ENCODE measurements around the gene VHLL. TPM values are rescaled to one million over a fixed set of nuclear protein-coding genes. Genes with fewer than 3 reads are reported as not detected.

The VHLL gene
- total RNA-seq, 1 donor from 2014 or later: not detected

DNA sequence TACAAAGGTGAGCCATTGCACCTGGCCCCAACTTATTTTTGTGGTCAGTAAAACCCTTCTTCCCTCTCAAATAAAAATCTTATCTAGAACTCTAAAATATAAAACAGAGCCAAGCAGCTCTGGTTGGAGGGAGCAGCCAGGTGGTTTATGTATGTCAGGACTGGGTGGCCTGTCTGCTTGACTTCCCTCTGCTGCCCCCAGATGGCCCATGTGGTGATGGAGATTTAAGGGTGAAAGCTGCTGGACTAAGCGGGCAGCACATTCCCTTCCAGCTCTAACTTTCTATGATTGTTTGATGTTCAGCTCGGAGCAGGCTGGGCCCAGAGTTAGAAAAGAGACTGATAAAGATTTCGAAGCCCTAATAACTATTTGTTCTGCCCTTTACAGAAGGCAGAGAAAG is 39.3 kb downstream of the VHLL start:
- H3K27ac ChIP-seq: no peak overlapping the region
- peaks cover 3 to 89% of the 10 kb centered on the region in 2 donors for H3K36me3 ChIP-seq
- no peaks in the 10 kb centered on the region for H3K9me3 ChIP-seq
- no peak overlapping the region for H3K4me3 ChIP-seq
- DNase-seq (ENCODE audit: extremely low spot score in 2 of 2): no peak
- intact Hi-C loops (cut with DNase I): no loop called here
- no peaks in the 10 kb centered on the region for H3K4me1 ChIP-seq
- no peaks in the 10 kb centered on the region for H3K27me3 ChIP-seq
- TF ChIP-seq POLR2A (IDR thresholded peaks at IDR 0.05) (no peak), POLR2AphosphoS5 (IDR thresholded peaks at IDR 0.05; ENCODE audit: insufficient read depth in 1 of 2, low read depth in 1 of 2) (no peak)
- TF ChIP-seq, protein P1, sequence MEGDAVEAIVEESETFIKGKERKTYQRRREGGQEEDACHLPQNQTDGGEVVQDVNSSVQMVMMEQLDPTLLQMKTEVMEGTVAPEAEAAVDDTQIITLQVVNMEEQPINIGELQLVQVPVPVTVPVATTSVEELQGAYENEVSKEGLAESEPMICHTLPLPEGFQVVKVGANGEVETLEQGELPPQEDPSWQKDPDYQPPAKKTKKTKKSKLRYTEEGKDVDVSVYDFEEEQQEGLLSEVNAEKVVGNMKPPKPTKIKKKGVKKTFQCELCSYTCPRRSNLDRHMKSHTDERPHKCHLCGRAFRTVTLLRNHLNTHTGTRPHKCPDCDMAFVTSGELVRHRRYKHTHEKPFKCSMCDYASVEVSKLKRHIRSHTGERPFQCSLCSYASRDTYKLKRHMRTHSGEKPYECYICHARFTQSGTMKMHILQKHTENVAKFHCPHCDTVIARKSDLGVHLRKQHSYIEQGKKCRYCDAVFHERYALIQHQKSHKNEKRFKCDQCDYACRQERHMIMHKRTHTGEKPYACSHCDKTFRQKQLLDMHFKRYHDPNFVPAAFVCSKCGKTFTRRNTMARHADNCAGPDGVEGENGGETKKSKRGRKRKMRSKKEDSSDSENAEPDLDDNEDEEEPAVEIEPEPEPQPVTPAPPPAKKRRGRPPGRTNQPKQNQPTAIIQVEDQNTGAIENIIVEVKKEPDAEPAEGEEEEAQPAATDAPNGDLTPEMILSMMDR (IDR thresholded peaks at IDR 0.05): no peak

DNA sequence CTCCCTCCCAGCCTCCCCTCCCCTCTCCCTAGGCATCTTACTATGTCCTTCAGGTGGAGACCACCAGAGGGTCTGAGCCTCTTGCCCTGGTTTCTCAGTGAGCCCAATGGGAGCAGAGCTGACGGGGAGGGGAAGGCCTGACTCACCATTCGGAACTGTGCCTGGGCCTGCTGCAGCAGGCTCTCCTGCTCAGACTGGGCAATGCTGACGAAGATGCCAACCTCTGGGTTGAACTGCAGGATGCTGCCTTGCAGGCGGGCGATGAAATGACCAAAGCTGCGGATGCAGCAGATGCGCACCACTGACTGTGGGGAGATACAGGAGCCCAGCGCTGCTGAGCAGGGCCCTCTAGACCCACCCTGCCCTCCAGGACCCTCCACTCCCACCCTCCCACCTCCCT is 40.2 kb downstream of the VHLL start:
- peaks cover 3 to 91% of the 10 kb centered on the region in 2 donors for H3K36me3 ChIP-seq
- H3K4me3 ChIP-seq: no peak overlapping the region
- no peaks in the 10 kb centered on the region for H3K27me3 ChIP-seq
- no peak overlapping the region for H3K27ac ChIP-seq
- H3K9me3 ChIP-seq: no peaks in the 10 kb centered on the region
- no peak for DNase-seq (ENCODE audit: extremely low spot score in 2 of 2)
- intact Hi-C loops (cut with DNase I): no loop called here
- no peaks in the 10 kb centered on the region for H3K4me1 ChIP-seq
- no peak for TF ChIP-seq POLR2AphosphoS5 (IDR thresholded peaks at IDR 0.05; ENCODE audit: insufficient read depth in 1 of 2, low read depth in 1 of 2)
- TF ChIP-seq, protein P1 (IDR thresholded peaks at IDR 0.05): no peak
- no peak for TF ChIP-seq POLR2A (IDR thresholded peaks at IDR 0.05)

DNA sequence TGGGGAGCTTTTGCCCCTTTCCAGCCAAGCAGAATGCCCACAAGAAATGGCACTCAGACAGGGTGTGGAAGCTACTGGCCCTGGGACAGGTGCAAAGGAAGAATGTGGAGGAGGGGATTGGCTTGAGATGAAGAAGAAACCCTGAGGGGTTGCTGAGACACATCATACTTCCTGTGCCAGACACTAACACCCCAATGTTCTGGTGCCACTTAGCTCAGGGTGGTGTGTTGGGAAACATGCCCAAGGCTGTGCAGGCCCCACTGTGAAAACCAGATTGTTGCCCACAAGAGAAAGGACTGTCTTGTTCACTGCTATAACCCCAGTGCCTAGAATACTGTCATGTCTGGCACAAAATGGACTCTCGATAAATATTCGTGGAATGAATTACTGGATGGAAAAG is 41.4 kb downstream of the VHLL start:
- peaks cover 0 to 90% of the 10 kb centered on the region in 2 donors for H3K36me3 ChIP-seq
- TF ChIP-seq POLR2AphosphoS5 (IDR thresholded peaks at IDR 0.05; ENCODE audit: insufficient read depth in 1 of 2, low read depth in 1 of 2) (no peak), POLR2A (IDR thresholded peaks at IDR 0.05) (no peak)
- TF ChIP-seq, protein P1 (IDR thresholded peaks at IDR 0.05): no peak
- H3K4me3 ChIP-seq: no peak overlapping the region
- H3K9me3 ChIP-seq: no peaks in the 10 kb centered on the region
- intact Hi-C loops (cut with DNase I): no loop called here
- no peak overlapping the region for H3K27ac ChIP-seq
- H3K27me3 ChIP-seq: no peaks in the 10 kb centered on the region
- H3K4me1 ChIP-seq: no peaks in the 10 kb centered on the region
- DNase-seq (ENCODE audit: extremely low spot score in 2 of 2): no peak

DNA sequence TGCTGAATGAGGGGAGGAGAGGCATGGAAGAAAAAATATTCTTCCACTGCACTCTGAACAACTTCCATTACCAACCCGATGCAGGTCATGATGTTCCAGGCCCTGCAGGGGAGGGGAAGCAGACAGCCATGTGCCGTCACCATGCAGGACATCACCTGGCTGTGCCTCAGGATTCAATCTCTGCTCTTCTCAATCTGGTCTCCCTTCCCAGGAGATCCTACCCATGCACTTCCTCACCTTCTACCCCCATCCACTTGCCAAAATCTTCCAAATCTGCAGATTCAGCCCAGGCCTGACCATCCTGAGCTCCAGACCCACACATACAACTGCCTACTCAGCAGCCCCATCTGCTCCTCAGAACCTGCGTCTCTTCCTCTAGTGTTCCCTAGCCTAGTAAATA is 45.5 kb downstream of the VHLL start:
- intact Hi-C loops (cut with DNase I): no loop called here
- DNase-seq (ENCODE audit: extremely low spot score in 2 of 2): no peak
- H3K4me1 ChIP-seq: no peaks in the 10 kb centered on the region
- no peak overlapping the region for H3K27ac ChIP-seq
- TF ChIP-seq POLR2AphosphoS5 (IDR thresholded peaks at IDR 0.05; ENCODE audit: insufficient read depth in 1 of 2, low read depth in 1 of 2): no peak
- no peak for TF ChIP-seq POLR2A (IDR thresholded peaks at IDR 0.05)
- TF ChIP-seq, protein P1 (IDR thresholded peaks at IDR 0.05): no peak
- H3K27me3 ChIP-seq: no peaks in the 10 kb centered on the region
- no peaks in the 10 kb centered on the region for H3K9me3 ChIP-seq
- H3K36me3 ChIP-seq: peaks cover 0 to 94% of the 10 kb centered on the region in 2 donors
- H3K4me3 ChIP-seq: no peak overlapping the region

DNA sequence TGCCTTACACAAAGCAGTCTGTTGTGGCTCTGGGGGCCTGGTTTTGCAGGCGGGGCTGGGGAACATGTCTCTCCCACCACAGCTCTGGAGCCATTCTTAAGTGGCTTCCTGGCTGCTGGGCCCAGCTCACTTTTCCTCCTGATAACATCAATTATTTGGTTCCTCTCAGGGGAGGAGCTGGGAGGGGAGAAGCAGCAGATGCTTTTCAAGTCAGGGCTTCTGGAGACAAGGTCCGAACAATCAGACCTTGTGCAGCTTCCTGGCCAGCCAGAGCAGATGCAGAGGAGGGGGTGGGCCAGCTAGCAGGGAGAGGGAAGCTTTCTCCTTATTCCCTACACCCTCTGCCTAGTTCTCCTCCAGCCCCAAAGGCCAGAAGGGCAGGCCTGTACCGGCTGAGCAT is 47.6 kb downstream of the VHLL start:
- Histone ChIP-seq H3K4me1 (peaks cover 17% of the 10 kb centered on the region), H3K4me3 (no peak overlapping the region), H3K27me3 (no peaks in the 10 kb centered on the region), H3K27ac (no peak overlapping the region), H3K36me3 (peaks cover 0 to 73% of the 10 kb centered on the region in 2 donors), H3K9me3 (no peaks in the 10 kb centered on the region)
- intact Hi-C loops (cut with DNase I): no loop called here
- DNase-seq (ENCODE audit: extremely low spot score in 2 of 2): no peak
- TF ChIP-seq POLR2AphosphoS5 (IDR thresholded peaks at IDR 0.05; ENCODE audit: insufficient read depth in 1 of 2, low read depth in 1 of 2): no peak
- TF ChIP-seq POLR2A (IDR thresholded peaks at IDR 0.05): no peak
- TF ChIP-seq, protein P1 (IDR thresholded peaks at IDR 0.05): no peak

Measured in vagina (tissue), 2 donors.